SU-DHL-6 (cell line): ENCODE results near the gene C6orf47.
"Not testable (repeated sequence)": the region's sequence is repeated elsewhere in the genome, so short reads cannot be mapped to it uniquely, and the experiment has no call there.

Source experiments
- H2AFZ ChIP-seq: fragments of 200-600 bp; sonication (generic); 2 replicates; pipeline ENCODE4 v1.6.1; 2014; ENCODE audit warnings: low read depth, mild to moderate bottlenecking, moderate library complexity, mixed read lengths, antibody characterized with exemption, low read length; ENCODE audit not compliant: severe bottlenecking
- H3F3A ChIP-seq: fragments of 200-600 bp; shearing (Covaris generic); 2 replicates; pipeline ENCODE4 v1.6.0; 2016; ENCODE audit warnings: antibody characterized with exemption, mild to moderate bottlenecking; ENCODE audit not compliant: insufficient read depth
- H3K27ac ChIP-seq: fragments of 200-600 bp; sonication (generic); 2 replicates; pipeline ENCODE4 v1.5.1; 2016; ENCODE audit warnings: low read depth, mild to moderate bottlenecking, low read length, moderate library complexity, mixed read lengths
- H3K27me3 ChIP-seq: fragments of 200-600 bp; sonication (generic), shearing (Covaris generic); 2 replicates; pipeline ENCODE4 v1.6.0; 2014; ENCODE audit warnings: mild to moderate bottlenecking, low read length
- H3K36me3 ChIP-seq: fragments of 200-600 bp; sonication (generic); 2 replicates; pipeline ENCODE4 v1.6.1; 2014; ENCODE audit warnings: mild to moderate bottlenecking, low read length, mixed read lengths
- H3K4me2 ChIP-seq: fragments of 300-600, 200-600 bp; shearing (Covaris generic), sonication (generic); 2 replicates; pipeline ENCODE4 v1.6.0; 2014; ENCODE audit warnings: low read length, low read depth, mild to moderate bottlenecking; ENCODE audit not compliant: poor library complexity, severe bottlenecking
- H3K4me3 ChIP-seq: fragments of 200-600 bp; sonication (generic); 2 replicates; pipeline ENCODE4 v1.5.1; 2014; ENCODE audit warnings: antibody characterized with exemption, low read length, mild to moderate bottlenecking, mixed read lengths; ENCODE audit not compliant: insufficient read depth, poor library complexity, severe bottlenecking
- H3K79me2 ChIP-seq: fragments of 200-600 bp; sonication (generic); 2 replicates; pipeline ENCODE4 v1.6.1; 2014; ENCODE audit warnings: mild to moderate bottlenecking, low read length, moderate library complexity; ENCODE audit not compliant: insufficient read depth
- H3K9ac ChIP-seq: fragments of 200-600 bp; sonication (generic); 2 replicates; pipeline ENCODE4 v1.7.0; 2014; ENCODE audit warnings: mild to moderate bottlenecking, low read length
- H3K9me2 ChIP-seq: fragments of 200-600 bp; sonication (generic); replicated peaks from 2 replicates; pipeline ENCODE4 v1.6.1; 2014; ENCODE audit warnings: low read length; ENCODE audit not compliant: insufficient read depth
- H3K9me3 ChIP-seq: fragments of 200-600 bp; sonication (generic); 2 replicates; pipeline ENCODE4 v1.6.1; 2014; ENCODE audit warnings: low read length, mixed read lengths; ENCODE audit not compliant: insufficient read depth
- H4K20me1 ChIP-seq: fragments of 200-600 bp; sonication (generic); 2 replicates; pipeline ENCODE4 v1.6.1; 2014; ENCODE audit warnings: low read depth, mild to moderate bottlenecking, antibody characterized with exemption, low read length, moderate library complexity, mixed read lengths
- CTCF ChIP-seq: fragments of 200-600 bp; sonication (generic); IDR thresholded peaks from one replicate; pipeline ENCODE4 v1.5.1; 2017; ENCODE audit warnings: antibody characterized with exemption, mild to moderate bottlenecking, low read length, moderate library complexity; ENCODE audit not compliant: insufficient read depth, poor library complexity, severe bottlenecking
- EZH2phosphoT487 ChIP-seq: fragments of 200-600 bp; sonication (generic), shearing (Covaris generic); conservative IDR thresholded peaks from 2 replicates; pipeline ENCODE4 v1.6.1; 2018; ENCODE audit warnings: mild to moderate bottlenecking, antibody characterized with exemption, low read length, moderate library complexity, mixed read lengths

The C6orf47 gene

GRCh38 chr6:31660381-31661261, at the start of gene C6orf47:
TSS of gene C6orf47 (minus strand) at chr6:31660778. CDS start at chr6:31659947, 831 bp downstream.
- peak within 1 kb of the TSS; percentile 75 for H3K4me3 ChIP-seq
- peak within 1 kb of the TSS; percentile 76 for H3K9ac ChIP-seq
- peak within 1 kb of the TSS; percentile 22 for H2AFZ ChIP-seq
- TF ChIP-seq EZH2phosphoT487 (no peak), CTCF (no peak)
- H3K27me3 ChIP-seq, result no peaks in the 10 kb centered on the region
- H3K79me2 ChIP-seq, result peaks cover 46% of the 10 kb centered on the region
- peaks cover 27% of the 10 kb centered on the region for H3F3A ChIP-seq
- peak within 1 kb of the TSS; percentile 66 for H3K27ac ChIP-seq
- no peaks in the 10 kb centered on the region for H4K20me1 ChIP-seq
- H3K9me3 ChIP-seq, result no peaks in the 10 kb centered on the region
- no peaks in the 10 kb centered on the region for H3K9me2 ChIP-seq
- no peaks in the 10 kb centered on the region for H3K36me3 ChIP-seq
- peak within 1 kb of the TSS; percentile 75 for H3K4me2 ChIP-seq

GRCh38 chr6:31709157-31709556, 48.6 kb upstream of the C6orf47 start:
- H3K9me2 ChIP-seq, H3F3A ChIP-seq, H3K9ac ChIP-seq, H4K20me1 ChIP-seq, H3K9me3 ChIP-seq, H3K4me3 ChIP-seq, H3K27ac ChIP-seq, H2AFZ ChIP-seq, H3K36me3 ChIP-seq, H3K27me3 ChIP-seq, H3K79me2 ChIP-seq, H3K4me2 ChIP-seq: not testable (repeated sequence)

GRCh38 chr6:31708224-31708623, 47.6 kb upstream of the C6orf47 start:
- no peak overlapping the region for H3K4me2 ChIP-seq
- no peak overlapping the region for H3K27ac ChIP-seq
- H4K20me1 ChIP-seq, result no peaks in the 10 kb centered on the region
- peaks cover 6% of the 10 kb centered on the region for H3F3A ChIP-seq
- no peak overlapping the region for H3K4me3 ChIP-seq
- no peaks in the 10 kb centered on the region for H3K36me3 ChIP-seq
- no peak for TF ChIP-seq CTCF
- no peak for TF ChIP-seq EZH2phosphoT487
- no peaks in the 10 kb centered on the region for H3K9me2 ChIP-seq
- no peaks in the 10 kb centered on the region for H3K9me3 ChIP-seq
- no peaks in the 10 kb centered on the region for H3K79me2 ChIP-seq
- no peak overlapping the region for H2AFZ ChIP-seq
- no peaks in the 10 kb centered on the region for H3K27me3 ChIP-seq
- H3K9ac ChIP-seq, result no peak overlapping the region

- no peaks in the 10 kb centered on the region for H3K9me2 ChIP-seq
- no peaks in the 10 kb centered on the region for H3K36me3 ChIP-seq
- peaks cover 2% of the 10 kb centered on the region for H3K79me2 ChIP-seq
- H2AFZ ChIP-seq, result no peak overlapping the region
- H3K27ac ChIP-seq, result no peak overlapping the region
- H4K20me1 ChIP-seq, result no peaks in the 10 kb centered on the region
- H3K4me2 ChIP-seq, result no peak overlapping the region
- no peak overlapping the region for H3K9ac ChIP-seq
- peaks cover 6% of the 10 kb centered on the region for H3F3A ChIP-seq
- no peaks in the 10 kb centered on the region for H3K9me3 ChIP-seq
- H3K27me3 ChIP-seq, result no peaks in the 10 kb centered on the region
- no peak overlapping the region for H3K4me3 ChIP-seq
- TF ChIP-seq CTCF (no peak), EZH2phosphoT487 (no peak)
Observed at GRCh38 chr6:31707701-31708100, 47.1 kb upstream of the C6orf47 start.
